ENCODE measurements around the gene CASP5.
"Not testable (repeated sequence)": the region's sequence is repeated elsewhere in the genome, so short reads cannot be mapped to it uniquely, and the experiment has no call there.

CASP5 gene

DNA sequence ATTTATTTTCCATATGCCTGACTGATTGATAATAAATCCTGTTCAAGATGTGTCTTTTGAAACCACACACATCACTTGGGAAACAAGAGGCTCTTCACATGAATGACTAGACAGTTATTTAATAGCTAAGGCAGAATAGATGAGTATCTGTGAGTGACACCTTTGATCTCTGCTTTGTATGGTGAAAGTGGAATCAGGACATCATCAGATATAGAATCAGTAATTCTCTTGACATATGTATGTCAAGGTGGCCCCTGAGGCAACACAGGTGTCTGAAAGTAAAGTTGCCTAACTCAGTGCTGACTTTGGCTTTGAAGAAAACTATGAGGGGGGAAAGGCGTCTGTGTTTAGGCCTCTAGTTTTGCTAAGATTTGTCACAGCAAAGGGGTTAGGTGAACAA lies 43.1 kb downstream of the CASP5 start:
- Histone ChIP-seq H3K9me2 (replicated peaks; ENCODE audit: insufficient read depth, low read length) (no peaks in the 10 kb centered on the region), H3K27ac (ENCODE audit: low read depth, low read length) (no peak overlapping the region), H2AFZ (ENCODE audit: low read depth, low read length, severe bottlenecking) (no peak overlapping the region), H3K9me3 (ENCODE audit: insufficient read depth, low read length) (no peaks in the 10 kb centered on the region), H3K79me2 (ENCODE audit: insufficient read depth, low read length) (no peaks in the 10 kb centered on the region), H3F3A (ENCODE audit: insufficient read depth) (no peaks in the 10 kb centered on the region), H3K4me3 (ENCODE audit: insufficient read depth, low read length, poor library complexity, severe bottlenecking) (no peak overlapping the region), H4K20me1 (ENCODE audit: low read depth, low read length) (no peaks in the 10 kb centered on the region), H3K9ac (ENCODE audit: low read length) (no peak overlapping the region), H3K36me3 (ENCODE audit: low read length) (no peaks in the 10 kb centered on the region), H3K27me3 (ENCODE audit: low read length) (no peaks in the 10 kb centered on the region), H3K4me2 (ENCODE audit: low read depth, low read length, poor library complexity, severe bottlenecking) (no peak overlapping the region)
- TF ChIP-seq, protein P1, sequence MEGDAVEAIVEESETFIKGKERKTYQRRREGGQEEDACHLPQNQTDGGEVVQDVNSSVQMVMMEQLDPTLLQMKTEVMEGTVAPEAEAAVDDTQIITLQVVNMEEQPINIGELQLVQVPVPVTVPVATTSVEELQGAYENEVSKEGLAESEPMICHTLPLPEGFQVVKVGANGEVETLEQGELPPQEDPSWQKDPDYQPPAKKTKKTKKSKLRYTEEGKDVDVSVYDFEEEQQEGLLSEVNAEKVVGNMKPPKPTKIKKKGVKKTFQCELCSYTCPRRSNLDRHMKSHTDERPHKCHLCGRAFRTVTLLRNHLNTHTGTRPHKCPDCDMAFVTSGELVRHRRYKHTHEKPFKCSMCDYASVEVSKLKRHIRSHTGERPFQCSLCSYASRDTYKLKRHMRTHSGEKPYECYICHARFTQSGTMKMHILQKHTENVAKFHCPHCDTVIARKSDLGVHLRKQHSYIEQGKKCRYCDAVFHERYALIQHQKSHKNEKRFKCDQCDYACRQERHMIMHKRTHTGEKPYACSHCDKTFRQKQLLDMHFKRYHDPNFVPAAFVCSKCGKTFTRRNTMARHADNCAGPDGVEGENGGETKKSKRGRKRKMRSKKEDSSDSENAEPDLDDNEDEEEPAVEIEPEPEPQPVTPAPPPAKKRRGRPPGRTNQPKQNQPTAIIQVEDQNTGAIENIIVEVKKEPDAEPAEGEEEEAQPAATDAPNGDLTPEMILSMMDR (IDR thresholded peaks at IDR 0.05; ENCODE audit: insufficient read depth, low read length, poor library complexity, severe bottlenecking), result no peak
- no peak for TF ChIP-seq EZH2phosphoT487 (conservative IDR thresholded peaks at IDR 0.05; ENCODE audit: low read length)

DNA sequence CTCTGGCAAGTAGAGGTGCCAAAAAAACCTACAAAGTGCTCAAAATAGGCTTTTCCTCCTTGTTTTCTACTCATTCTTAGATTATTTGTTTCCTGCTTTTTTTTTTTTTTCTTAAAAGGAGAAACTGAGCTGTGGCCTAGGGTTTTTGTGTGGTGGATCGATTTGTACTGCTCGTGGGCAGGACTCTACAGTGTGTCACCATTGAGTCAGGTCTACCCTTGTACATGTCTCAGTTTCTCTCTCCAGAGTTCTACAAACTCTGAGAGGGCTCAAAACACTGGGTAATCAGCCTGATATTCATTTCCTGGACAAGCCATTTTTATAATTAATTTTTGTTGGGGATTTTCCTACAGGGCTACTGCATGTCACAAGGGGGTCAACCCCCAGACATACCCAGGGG lies 49.4 kb downstream of the CASP5 start:
- no peaks in the 10 kb centered on the region for H4K20me1 ChIP-seq (ENCODE audit: low read depth, low read length)
- no peak overlapping the region for H3K4me3 ChIP-seq (ENCODE audit: insufficient read depth, low read length, poor library complexity, severe bottlenecking)
- H3K9ac ChIP-seq (ENCODE audit: low read length), result no peak overlapping the region
- no peaks in the 10 kb centered on the region for H3K79me2 ChIP-seq (ENCODE audit: insufficient read depth, low read length)
- H3K27me3 ChIP-seq (ENCODE audit: low read length), result no peaks in the 10 kb centered on the region
- TF ChIP-seq, protein P1 (IDR thresholded peaks at IDR 0.05; ENCODE audit: insufficient read depth, low read length, poor library complexity, severe bottlenecking), result no peak
- H3K9me2 ChIP-seq (replicated peaks; ENCODE audit: insufficient read depth, low read length), result no peaks in the 10 kb centered on the region
- no peaks in the 10 kb centered on the region for H3F3A ChIP-seq (ENCODE audit: insufficient read depth)
- H3K4me2 ChIP-seq (ENCODE audit: low read depth, low read length, poor library complexity, severe bottlenecking), result no peak overlapping the region
- H3K9me3 ChIP-seq (ENCODE audit: insufficient read depth, low read length), result no peaks in the 10 kb centered on the region
- H2AFZ ChIP-seq (ENCODE audit: low read depth, low read length, severe bottlenecking), result no peak overlapping the region
- H3K27ac ChIP-seq (ENCODE audit: low read depth, low read length), result no peak overlapping the region
- H3K36me3 ChIP-seq (ENCODE audit: low read length), result no peaks in the 10 kb centered on the region

DNA sequence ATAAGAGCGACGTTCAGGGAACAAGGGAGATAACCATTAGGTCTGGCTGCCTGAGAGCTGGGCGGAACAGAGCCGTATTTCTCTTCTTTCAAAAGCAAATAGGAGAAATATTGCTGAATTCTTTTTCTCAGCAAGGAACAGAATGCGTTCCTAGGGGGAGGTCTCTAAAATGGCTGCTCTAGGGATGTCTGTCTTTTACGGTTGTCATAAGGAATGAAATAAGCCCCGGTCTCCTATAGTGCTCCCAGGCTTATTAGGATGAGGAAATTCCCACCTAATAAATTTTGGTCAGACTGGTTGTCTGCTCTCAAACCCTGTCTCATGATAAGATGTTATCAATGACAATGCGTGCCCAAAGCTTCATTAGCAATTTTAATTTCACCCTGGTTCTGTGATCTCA lies 50.0 kb downstream of the CASP5 start:
- not testable (repeated sequence) for H3K4me3 ChIP-seq (ENCODE audit: insufficient read depth, low read length, poor library complexity, severe bottlenecking); H3K36me3 ChIP-seq (ENCODE audit: low read length); H3K4me2 ChIP-seq (ENCODE audit: low read depth, low read length, poor library complexity, severe bottlenecking); H4K20me1 ChIP-seq (ENCODE audit: low read depth, low read length); H3K27ac ChIP-seq (ENCODE audit: low read depth, low read length); H2AFZ ChIP-seq (ENCODE audit: low read depth, low read length, severe bottlenecking); H3K9me2 ChIP-seq (replicated peaks; ENCODE audit: insufficient read depth, low read length); H3K9ac ChIP-seq (ENCODE audit: low read length); H3K9me3 ChIP-seq (ENCODE audit: insufficient read depth, low read length); H3K27me3 ChIP-seq (ENCODE audit: low read length); H3F3A ChIP-seq (ENCODE audit: insufficient read depth); H3K79me2 ChIP-seq (ENCODE audit: insufficient read depth, low read length)

DNA sequence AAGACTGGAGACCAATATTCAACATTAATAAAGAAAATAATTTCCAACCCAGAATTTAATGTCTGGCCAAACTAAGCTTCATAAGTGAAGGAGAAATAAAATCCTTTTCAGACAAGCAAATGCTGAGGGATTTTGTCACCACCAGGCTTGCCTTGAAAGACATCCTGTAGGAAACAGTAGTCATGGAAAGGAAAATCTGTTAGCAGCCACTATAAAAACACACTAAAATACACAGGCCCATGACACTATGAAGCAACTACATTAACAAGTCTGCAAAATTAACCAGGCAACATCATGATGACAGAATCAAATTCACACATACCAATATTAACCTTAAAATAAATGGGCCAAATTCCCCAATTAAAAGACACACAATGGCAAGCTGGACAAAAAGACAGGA lies 52.2 kb downstream of the CASP5 start:
- TF ChIP-seq, protein P1 (IDR thresholded peaks at IDR 0.05; ENCODE audit: insufficient read depth, low read length, poor library complexity, severe bottlenecking), result no peak
- TF ChIP-seq EZH2phosphoT487 (conservative IDR thresholded peaks at IDR 0.05; ENCODE audit: low read length), result no peak
- Histone ChIP-seq H3K27me3 (ENCODE audit: low read length) (no peaks in the 10 kb centered on the region), H3K9me3 (ENCODE audit: insufficient read depth, low read length) (no peaks in the 10 kb centered on the region), H3K79me2 (ENCODE audit: insufficient read depth, low read length) (no peaks in the 10 kb centered on the region), H3K27ac (ENCODE audit: low read depth, low read length) (no peak overlapping the region), H3K4me3 (ENCODE audit: insufficient read depth, low read length, poor library complexity, severe bottlenecking) (no peak overlapping the region), H3K4me2 (ENCODE audit: low read depth, low read length, poor library complexity, severe bottlenecking) (no peak overlapping the region), H3F3A (ENCODE audit: insufficient read depth) (no peaks in the 10 kb centered on the region), H3K36me3 (ENCODE audit: low read length) (no peaks in the 10 kb centered on the region), H3K9ac (ENCODE audit: low read length) (no peak overlapping the region), H3K9me2 (replicated peaks; ENCODE audit: insufficient read depth, low read length) (no peaks in the 10 kb centered on the region), H4K20me1 (ENCODE audit: low read depth, low read length) (no peaks in the 10 kb centered on the region), H2AFZ (ENCODE audit: low read depth, low read length, severe bottlenecking) (no peak overlapping the region)

Data from SU-DHL-6 (cell line).